GM21619 (cell line): ENCODE measurements around the gene MIA2.
"Not testable (repeated sequence)": the region's sequence is repeated elsewhere in the genome, so short reads cannot be mapped to it uniquely, and the experiment has no call there.

Experiments
- ATAC-seq: cut with Tn5 transposase; IDR thresholded peaks from one replicate; pipeline ENCODE4 v1.9.1; 2021; ENCODE audit not compliant: unreplicated experiment

MIA2 gene, protein sequence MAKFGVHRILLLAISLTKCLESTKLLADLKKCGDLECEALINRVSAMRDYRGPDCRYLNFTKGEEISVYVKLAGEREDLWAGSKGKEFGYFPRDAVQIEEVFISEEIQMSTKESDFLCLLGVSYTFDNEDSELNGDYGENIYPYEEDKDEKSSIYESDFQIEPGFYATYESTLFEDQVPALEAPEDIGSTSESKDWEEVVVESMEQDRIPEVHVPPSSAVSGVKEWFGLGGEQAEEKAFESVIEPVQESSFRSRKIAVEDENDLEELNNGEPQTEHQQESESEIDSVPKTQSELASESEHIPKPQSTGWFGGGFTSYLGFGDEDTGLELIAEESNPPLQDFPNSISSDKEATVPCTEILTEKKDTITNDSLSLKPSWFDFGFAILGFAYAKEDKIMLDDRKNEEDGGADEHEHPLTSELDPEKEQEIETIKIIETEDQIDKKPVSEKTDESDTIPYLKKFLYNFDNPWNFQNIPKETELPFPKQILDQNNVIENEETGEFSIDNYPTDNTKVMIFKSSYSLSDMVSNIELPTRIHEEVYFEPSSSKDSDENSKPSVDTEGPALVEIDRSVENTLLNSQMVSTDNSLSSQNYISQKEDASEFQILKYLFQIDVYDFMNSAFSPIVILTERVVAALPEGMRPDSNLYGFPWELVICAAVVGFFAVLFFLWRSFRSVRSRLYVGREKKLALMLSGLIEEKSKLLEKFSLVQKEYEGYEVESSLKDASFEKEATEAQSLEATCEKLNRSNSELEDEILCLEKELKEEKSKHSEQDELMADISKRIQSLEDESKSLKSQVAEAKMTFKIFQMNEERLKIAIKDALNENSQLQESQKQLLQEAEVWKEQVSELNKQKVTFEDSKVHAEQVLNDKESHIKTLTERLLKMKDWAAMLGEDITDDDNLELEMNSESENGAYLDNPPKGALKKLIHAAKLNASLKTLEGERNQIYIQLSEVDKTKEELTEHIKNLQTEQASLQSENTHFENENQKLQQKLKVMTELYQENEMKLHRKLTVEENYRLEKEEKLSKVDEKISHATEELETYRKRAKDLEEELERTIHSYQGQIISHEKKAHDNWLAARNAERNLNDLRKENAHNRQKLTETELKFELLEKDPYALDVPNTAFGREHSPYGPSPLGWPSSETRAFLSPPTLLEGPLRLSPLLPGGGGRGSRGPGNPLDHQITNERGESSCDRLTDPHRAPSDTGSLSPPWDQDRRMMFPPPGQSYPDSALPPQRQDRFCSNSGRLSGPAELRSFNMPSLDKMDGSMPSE (N-terminal part only)

DNA sequence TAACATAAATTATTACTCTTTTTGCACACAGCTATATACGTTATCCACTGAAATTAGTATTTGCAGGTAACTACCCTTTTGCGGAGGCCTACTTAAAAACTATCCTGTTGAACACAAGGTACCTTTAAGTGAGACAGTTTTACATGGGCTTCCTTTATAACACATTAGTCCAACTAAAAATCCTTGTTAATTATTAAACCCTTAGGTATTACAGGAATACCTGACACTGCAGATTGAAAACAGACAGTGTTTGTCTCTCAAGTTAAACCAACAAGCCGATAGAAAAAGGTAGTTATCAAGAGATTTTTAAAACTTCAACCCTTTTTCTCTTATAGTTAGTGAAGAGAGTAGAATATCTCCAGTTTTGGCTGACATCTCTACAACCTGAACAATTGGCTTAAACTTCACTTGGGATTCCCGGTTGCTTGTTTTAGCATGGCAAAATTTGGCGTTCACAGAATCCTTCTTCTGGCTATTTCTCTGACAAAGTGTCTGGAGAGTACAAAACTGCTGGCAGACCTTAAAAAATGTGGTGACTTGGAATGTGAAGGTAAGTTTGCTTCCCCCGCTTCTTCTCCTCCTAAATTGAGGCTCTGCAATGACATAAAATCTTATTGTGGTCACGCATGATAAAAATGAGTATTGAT, at the start of gene MIA2:
Gene MIA2 (plus strand): TSS at position 236 of the 647 bp plus-strand sequence. CDS start 200 bp downstream, at position 436.
- no peak for ATAC-seq

DNA sequence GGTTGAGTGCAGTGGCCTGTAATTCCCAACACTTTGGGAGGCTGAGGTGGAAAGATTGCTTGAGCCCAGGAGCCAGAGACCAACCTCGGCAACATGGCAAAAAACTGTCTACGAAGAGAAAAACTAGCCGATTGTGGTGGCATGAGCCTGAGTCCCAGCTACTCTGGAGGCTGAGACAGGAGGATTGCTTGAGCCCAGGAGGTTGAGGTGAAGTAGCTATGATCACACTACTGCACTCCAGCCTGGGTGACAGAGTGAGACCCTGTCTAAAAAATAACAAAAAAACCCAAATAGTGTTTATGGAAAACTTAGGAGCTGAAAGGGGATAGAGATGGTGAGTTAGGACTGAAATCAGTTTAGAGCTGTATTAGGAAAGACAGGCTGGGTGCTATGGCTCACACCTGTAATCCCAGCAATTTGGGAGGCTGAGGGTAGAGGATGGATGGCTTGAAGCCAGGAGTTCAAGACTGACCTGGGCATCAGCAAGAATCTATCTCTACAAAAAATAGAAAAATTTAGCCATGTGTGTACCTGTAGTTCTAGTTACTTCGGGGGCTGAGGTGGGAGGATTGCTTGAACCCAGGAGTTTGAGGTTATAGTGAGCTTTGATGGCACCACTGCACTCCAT, 49.0 kb upstream of the MIA2 start:
- no peak for ATAC-seq

DNA sequence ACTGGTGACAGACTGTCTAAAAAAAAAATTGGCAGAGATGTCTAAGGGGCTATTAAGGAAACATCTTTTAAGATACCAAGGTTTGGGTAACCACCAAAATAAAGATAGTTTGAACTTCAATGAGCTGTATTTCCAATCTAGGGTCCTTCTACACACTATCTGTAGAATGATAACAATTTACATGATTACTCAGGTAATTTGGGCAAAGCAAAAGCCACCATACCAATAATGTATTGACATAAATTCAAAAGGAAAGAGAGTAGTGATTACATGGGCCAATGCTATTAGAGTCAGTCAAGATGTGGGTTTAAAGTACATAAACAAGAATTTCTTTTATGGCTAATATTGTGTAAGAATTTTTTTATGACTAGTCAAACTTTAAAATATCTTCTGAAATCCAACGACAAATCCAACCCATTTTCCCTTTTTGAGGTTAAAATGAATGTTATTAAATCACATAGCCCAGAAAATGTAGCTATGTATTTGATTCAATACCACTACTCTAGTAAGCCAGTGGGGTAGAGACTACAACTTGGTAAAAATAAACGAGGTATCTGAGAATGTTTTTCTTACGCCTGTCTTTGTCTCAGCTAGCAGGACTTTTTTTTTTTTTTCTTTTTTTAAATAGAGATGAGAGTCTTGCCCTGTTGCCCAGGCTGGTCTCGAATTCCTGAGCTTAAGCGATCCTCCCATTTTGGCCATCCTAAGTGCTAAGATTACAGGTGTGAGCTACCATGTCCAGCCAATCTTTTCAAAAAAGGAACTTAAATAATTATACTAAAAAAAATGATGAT, 48.3 kb upstream of the MIA2 start:
- no peak for ATAC-seq

DNA sequence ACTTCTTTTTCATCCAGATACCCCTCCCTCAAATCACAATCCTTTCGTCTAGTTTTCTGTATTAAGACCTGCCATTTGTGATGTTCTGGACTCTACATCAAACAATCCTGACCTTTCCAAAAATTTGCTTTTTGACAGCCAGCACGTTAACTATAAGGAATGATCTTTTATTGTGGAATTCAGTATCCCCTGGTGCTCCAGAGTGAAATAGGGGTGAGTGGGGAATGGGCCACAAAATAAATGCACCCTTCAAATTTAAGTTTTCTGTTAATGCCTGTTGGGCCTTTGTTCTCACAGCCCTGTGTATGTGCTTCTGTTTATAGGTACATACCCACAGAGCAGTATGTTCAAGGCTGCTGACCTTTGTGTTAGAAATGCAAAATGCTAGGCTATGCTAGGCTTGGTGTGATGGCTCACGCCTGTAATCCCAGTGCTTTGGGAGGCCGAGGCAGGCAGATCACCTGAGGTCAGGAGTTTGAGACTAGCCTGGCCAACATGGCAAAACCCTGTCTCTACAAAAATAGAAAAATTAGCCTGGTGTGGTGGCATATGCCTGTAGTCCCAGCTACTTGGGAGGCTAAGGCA, 46.7 kb upstream of the MIA2 start:
- no peak for ATAC-seq

DNA sequence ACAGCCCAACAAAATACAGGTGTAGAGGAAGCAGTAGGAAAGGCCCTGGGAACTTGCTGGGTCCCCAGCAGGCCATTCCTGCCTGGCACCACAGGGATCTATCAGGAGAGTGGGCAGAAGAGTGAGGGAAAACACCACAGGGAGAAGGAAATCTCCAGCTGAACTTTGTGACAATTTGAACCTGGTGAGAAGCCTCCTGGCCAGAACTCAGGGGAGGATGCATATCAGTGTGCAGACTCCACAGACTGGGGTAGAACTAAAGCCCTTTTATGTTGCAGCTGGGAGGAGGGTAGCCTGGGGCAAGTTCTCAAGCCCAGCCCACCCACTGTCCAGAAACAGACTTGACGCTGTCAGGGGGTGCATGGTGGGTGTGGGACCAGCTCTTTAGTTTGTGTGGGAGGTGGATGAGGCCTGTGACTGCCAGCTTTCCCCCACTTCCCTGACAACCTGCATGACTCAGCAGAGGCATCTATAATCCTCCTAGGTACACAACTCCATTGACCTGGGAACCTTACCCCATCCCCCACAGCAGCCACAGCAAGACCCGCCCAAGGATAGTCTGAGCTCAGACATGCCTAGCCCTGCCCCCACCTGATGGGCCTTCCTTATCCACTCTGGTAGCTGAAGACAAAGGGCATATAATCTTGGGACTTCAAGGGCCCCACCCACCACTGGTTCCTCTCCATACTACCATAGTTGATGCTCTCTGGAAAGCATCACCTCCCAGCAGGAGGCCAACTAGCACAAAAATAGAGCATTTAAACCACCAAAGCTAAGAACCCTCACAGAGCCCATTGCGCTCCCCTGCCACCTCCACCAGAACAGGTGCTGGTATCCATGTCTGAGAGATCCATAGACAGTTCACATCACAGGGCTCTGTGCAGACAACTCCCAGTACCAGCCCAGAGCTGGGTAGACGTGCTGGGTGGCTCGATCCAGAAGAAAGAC, 29.8 kb upstream of the MIA2 start:
- ATAC-seq, result no peak

DNA sequence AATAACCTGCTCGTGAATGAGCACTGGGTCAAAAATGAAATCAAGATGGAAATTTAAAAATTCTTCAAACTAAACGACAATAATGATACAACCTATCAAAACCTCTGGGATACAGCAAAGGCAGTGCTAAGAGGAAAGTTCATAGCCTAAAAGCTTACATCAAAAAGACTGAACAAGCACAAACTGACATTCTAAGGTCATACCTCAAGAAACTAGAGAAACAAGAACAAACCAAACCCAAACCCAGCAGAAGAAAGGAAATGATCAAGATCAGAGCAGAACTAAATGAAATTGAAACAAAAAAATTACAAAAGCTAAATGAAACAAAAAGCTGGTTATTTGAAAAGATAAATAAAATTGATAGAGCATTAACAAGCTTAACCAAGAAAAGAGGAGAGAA, 26.3 kb upstream of the MIA2 start:
- not testable (repeated sequence) for ATAC-seq

DNA sequence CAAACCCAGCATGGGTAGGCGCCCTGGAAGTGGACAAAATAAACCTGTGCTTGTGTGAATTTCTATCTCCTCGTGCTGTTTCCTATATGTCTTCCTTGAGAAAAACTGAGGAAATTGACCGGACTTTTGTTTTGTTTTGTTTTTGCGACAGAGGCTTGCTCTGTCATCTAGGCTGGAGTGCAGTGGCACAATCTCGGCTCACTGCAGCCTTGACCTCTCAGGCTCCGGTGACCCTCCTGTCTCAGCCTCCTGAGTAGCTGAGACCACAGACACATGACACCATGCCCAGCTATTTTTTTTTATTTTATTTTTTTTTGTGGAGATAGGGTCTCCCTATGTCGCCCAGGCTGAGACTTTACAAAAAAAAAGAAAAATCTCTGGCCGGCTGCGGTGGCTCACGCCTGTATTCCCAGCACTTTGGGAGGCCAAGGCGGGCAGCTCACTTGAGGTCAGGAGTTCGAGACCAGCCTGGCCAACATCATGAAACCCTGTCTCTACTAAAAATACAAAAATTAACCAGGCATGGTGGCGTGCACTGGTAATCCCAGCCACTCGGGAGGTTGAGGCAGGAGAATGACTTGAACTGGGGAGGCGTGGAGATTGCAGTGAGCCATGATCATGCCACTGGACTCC, 22.5 kb upstream of the MIA2 start:
- ATAC-seq, result no peak

DNA sequence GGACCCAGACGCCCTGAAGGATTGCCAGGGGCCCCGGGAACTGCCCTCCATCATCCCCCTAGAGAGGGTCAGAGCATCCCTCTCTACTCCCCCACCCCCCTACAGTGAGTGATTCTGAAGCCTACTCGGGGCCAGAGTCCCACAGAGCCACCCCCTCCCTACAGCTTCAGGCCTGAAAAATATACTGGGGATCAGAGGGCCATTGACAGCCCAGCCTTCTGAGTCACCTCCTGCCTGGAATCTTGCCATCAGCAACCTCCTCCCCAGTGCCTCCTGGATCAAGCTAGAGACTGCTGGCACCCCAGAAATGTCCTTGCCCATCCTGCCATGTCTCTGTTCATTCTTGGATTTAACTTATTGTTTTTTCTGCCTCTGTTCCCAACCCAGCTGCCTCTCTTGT, 21.7 kb upstream of the MIA2 start:
- no peak for ATAC-seq

DNA sequence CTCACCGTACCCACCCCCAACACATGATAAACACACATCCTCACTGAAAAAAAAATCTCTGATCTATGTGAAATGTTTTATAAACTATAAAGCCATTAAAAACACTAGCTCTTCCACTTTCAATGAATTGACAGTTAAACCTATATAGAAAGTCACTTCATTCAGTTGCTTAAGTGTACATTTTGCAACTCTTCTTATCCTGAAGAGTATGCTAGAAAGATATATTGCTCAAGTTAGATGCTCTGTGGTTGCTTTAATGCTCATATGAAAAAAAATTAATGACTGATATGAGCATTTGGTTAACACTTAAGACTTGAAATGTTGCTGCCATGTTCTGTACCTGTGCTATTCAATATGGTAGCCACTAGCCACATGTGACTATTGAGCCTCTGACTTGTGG, 21.0 kb upstream of the MIA2 start:
- no peak for ATAC-seq

DNA sequence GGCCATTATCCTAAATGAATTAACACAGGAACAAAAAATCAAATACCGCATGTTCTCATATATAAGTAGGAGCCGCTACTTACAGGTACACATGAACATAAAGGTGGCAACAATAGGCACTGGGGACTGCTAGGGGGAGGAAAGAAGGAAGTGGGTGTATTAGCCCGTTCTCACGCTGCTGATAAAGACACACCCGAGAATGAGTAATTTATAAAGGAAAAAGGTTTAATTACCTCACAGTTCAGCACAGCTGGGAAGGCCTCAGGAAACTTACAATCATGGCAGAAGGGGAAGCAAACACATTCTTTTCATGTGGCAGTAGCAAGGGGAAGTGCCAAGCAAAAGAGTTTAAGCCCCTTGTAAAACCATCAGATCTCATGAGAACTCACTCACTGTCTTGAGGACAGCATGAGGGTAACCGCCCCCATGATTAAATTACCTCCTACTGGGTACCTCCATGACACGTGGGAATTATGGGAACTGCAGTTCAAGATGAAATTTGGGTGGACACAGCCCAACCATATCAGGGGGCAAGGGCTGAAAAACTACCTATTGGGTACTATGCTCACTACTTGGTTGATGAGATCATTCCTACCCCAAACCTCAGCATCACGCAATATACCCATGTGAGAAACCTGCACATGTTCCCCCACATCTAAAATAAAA, 16.4 kb upstream of the MIA2 start:
- ATAC-seq, result no peak

DNA sequence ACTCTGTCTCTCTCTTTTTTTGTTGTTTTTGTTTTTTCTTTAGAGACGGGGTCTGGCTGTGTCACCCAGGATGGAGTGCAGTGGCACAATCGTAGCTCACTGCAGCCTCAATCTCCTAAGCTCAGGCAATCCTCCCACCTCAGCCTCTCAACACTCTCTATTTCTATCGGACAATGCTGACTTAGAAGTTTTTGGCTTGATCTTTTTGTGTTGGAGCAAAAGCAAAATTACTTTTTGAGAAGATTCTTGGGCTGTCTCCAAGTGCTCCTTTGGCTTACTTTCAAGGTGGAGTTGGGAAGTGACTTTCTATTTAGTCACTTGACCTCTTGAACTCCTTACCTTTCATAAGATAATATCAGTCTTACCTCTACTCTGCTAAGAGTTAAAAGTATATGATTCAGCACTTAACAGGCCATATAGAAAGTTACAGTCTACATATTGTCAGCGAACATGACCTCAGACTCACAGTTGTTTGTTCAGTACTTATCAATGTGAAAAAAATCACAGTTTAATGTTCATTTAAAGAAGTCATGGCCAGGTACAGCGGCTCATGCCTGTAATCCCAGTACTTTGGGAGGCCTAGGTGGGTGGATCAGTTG, 15.4 kb upstream of the MIA2 start:
- ATAC-seq, result no peak

DNA sequence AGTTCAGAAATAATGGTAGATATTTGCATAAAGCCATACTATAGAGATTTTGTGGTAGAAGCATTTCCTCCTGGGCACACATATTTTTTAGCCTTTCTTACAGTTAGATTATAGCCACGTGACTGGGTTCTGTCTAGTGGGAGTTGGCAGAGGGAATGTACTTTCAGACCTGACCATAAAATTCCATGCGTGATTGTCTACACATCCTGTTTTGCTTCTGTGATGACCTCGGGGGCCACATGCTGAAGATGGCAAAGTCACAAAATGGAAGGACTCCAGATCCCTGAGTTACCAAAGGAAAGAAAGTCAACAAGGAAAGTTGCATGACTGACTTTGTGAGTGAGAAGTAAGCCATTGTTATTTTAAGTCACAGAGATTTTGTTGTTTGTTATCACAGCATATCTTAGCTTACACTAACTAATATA, 14.6 kb upstream of the MIA2 start:
- no peak for ATAC-seq

DNA sequence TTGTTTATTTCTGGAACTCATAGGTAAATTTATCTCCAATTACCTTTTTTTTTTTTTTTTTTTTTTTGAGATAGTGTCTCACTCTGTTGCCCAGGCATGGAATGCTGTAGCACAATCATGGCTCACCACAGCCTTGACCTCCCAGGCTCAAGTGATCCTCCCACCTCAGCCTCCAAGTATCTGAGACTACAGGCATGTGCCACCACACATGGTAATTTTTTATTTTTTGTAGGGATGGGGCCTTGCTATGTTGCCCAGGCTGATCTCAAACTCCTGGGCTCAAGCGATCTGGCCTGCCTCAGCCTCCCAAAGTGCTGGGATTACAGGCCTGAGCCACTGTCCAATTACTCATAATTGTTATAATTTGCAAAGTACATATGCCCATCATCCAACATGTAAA, 13.2 kb upstream of the MIA2 start:
- not testable (repeated sequence) for ATAC-seq

DNA sequence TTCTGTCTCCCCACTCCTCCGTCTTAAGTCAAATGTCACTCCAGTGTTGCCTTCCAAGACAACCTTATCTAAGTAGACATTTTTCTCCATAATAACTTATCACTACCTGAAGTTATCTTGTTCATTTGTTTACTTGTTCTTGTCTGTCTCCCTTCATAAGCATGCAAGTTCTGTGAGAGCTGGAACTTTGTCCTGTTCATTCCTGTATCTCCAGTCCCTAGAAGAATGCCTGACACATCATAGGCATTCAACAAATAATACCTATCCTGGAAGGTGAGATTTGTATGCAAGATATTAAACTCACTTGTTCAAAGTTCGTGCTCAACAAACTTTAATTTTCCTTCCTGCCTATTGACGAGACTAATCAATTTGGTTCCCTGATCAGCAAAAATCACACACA, 5.7 kb upstream of the MIA2 start:
- no peak for ATAC-seq

DNA sequence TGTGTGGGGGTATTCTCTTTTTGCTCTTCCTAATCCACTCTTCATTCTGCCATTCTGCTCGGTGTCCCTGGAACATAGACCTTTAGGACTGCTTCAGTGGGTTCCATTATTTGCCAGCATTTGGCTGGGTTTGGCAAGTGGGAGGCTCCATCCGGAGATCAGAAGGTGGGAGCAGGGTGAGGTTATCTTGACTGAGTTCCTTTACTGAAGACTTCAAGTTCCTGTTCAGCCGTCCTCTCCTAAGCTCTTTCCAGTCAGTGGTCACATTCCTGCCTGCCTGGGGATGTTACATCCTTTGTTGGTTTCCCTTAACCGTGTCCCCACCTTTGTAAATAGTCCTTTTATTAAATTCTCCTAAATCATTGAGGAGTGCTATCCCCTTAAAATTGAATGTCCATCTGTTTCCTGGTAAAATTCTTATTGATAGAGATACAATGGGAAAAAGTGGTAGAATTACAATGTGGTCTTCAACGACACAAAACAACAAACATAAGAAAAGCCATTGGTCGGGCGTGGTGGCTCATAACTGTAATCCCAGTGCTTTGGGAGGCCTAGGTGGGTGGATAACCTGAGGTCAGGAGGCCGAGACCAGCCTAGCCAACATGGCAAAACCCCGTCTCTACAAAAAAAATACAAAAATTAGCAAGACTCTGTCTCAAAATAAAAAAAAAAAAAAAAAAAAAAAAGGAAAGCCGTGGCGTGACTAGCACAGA, 5.0 kb upstream of the MIA2 start:
- no peak for ATAC-seq

DNA sequence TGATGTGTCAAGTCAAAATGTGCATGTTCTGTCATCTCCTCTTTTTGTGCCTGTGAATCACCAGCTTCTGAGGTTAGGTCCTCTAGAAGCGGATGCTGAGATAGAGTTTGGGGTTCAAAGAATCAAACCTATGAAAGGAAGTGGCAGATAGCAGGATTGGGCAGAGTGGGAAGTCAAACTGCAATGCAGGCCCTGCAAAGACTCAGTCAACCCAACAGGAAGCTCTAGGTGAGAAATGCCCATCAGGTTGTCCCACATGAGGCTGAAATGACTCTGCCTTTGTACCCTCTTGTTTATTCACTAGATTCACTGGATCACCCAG, 4.5 kb upstream of the MIA2 start:
- peak; percentile 77 for ATAC-seq
